Activated CD8-positive, alpha-beta memory T cell treated with anti-CD3 and anti-CD28 coated beads, Interleukin-2, amount 50 U/mL, for 1 hour (primary cell): ENCODE measurements around the gene MEFV.

Experiments
- DNase-seq: peaks from one replicate; pipeline ENCODE4 v3.0.0-alpha.2; 2020; ENCODE audit errors: extremely low read depth

MEFV gene

GRCh38 chr16:3268294-3268693 is 11.9 kb upstream of the MEFV start:
- no peak for DNase-seq

- DNase-seq = no peak
These were observed 10.6 kb upstream of the MEFV start for GRCh38 chr16:3266873-3267537.

GRCh38 chr16:3264137-3265036 is 8.0 kb upstream of the MEFV start:
- peak; percentile 86 for DNase-seq

GRCh38 chr16:3262517-3262916 is 6.1 kb upstream of the MEFV start:
- no peak for DNase-seq

GRCh38 chr16:3259836-3260235 is 3.4 kb upstream of the MEFV start:
- no peak for DNase-seq

GRCh38 chr16:3256866-3257465 is 533 bp upstream of the MEFV start:
- DNase-seq = no peak

GRCh38 chr16:3254309-3254708 is 2.1 kb downstream of the MEFV start:
- no peak for DNase-seq

GRCh38 chr16:3252967-3253366 is 3.5 kb downstream of the MEFV start:
- no peak for DNase-seq

- DNase-seq = no peak
These were observed 7.0 kb downstream of the MEFV start for GRCh38 chr16:3249451-3249850.

GRCh38 chr16:3249020-3249419 is 7.4 kb downstream of the MEFV start:
- no peak for DNase-seq

GRCh38 chr16:3248596-3248995 is 7.8 kb downstream of the MEFV start:
- DNase-seq = no peak

- no peak for DNase-seq
These were observed 9.6 kb downstream of the MEFV start for GRCh38 chr16:3246876-3247275.

- no peak for DNase-seq
These were observed 10.4 kb downstream of the MEFV start for GRCh38 chr16:3246002-3246401.

GRCh38 chr16:3243882-3244281 is 12.6 kb downstream of the MEFV start:
- DNase-seq = no peak

- DNase-seq = no peak
These were observed 13.7 kb downstream of the MEFV start for GRCh38 chr16:3242709-3243108.

- DNase-seq = no peak
These were observed 14.7 kb downstream of the MEFV start for GRCh38 chr16:3241761-3242160.

GRCh38 chr16:3235856-3236669 is 20.4 kb downstream of the MEFV start:
- no peak for DNase-seq

- DNase-seq = peak; percentile 78
These were observed 21.4 kb downstream of the MEFV start, which contains the start of gene ZNF200 for GRCh38 chr16:3234857-3235561. TSS of gene ZNF200 (minus strand) at chr16:3235158. CDS start at chr16:3233755, 1,403 bp downstream.

- no peak for DNase-seq
These were observed 21.9 kb downstream of the MEFV start for GRCh38 chr16:3234543-3234856.

GRCh38 chr16:3223913-3224515 is 32.4 kb downstream of the MEFV start:
- no peak for DNase-seq

GRCh38 chr16:3220839-3221238 is 35.6 kb downstream of the MEFV start:
- no peak for DNase-seq
